Measurements from ENCODE around the gene MAGI2.

DNA sequence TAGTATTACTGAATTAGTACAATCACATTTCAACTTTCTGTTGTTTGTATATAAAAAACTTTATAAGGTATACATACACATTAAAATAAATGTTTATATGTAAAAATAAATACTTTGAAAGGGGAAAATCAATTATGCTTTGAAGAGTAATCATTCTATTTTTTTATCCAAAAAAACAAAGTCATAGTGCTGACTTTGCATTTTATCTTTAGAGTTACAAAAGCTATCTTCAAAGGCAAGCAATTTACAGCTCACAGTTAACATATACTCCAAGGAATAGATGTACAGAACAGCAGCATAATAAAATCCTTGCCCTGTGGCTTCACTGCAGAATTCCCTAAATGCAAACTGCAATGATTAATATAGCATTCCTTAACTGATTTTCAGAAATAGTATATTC lies 53.2 kb downstream of the MAGI2 start:
- TF ChIP-seq, protein P1, sequence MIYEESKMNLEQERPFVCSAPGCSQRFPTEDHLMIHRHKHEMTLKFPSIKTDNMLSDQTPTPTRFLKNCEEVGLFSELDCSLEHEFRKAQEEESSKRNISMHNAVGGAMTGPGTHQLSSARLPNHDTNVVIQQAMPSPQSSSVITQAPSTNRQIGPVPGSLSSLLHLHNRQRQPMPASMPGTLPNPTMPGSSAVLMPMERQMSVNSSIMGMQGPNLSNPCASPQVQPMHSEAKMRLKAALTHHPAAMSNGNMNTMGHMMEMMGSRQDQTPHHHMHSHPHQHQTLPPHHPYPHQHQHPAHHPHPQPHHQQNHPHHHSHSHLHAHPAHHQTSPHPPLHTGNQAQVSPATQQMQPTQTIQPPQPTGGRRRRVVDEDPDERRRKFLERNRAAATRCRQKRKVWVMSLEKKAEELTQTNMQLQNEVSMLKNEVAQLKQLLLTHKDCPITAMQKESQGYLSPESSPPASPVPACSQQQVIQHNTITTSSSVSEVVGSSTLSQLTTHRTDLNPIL (CRISPR knock-in tag; IDR thresholded peaks at IDR 0.05; ENCODE audit: low read depth) = no peak
- TF ChIP-seq, protein P2, sequence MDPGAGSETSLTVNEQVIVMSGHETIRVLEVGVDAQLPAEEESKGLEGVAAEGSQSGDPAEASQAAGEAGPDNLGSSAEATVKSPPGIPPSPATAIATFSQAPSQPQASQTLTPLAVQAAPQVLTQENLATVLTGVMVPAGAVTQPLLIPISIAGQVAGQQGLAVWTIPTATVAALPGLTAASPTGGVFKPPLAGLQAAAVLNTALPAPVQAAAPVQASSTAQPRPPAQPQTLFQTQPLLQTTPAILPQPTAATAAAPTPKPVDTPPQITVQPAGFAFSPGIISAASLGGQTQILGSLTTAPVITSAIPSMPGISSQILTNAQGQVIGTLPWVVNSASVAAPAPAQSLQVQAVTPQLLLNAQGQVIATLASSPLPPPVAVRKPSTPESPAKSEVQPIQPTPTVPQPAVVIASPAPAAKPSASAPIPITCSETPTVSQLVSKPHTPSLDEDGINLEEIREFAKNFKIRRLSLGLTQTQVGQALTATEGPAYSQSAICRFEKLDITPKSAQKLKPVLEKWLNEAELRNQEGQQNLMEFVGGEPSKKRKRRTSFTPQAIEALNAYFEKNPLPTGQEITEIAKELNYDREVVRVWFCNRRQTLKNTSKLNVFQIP (CRISPR knock-in tag; IDR thresholded peaks at IDR 0.05; ENCODE audit: borderline replicate concordance, low read depth) = no peak

Data from SK-N-SH treated with all-trans-retinoic acid at 6 μM for 48 hours (cell line).